HTERT RPE-1 (cell line): Measurements from ENCODE around the gene MCM8.

Experiments
- in situ Hi-C: fragments of 300-500 bp; cut with MboI; formaldehyde crosslinking; loops from 4 replicates; pipeline ENCODE4 v1.14.3; 2020; ENCODE audit warnings: low sequenced_read_pairs

The MCM8 gene

DNA sequence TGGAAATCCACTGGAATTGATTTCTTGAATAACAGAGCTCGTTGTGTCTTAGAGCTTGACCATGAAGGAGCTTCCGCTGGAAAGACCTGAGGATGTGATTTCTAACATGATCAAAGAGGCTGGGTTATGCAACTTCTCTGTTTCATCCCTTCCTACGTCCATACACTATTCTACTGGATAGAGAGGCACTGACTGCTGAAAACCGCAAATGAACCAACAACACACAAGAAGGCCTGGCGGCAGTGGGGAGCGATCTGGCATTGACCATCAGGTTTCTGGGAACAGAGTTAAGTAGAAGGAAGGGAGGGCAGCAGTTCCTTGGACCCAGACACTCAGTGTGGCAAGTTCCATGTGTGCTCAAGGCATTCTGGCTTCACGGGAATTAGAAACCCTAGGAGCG is 90.1 kb downstream of the MCM8 start:
- in situ Hi-C loops, result no loop called here

DNA sequence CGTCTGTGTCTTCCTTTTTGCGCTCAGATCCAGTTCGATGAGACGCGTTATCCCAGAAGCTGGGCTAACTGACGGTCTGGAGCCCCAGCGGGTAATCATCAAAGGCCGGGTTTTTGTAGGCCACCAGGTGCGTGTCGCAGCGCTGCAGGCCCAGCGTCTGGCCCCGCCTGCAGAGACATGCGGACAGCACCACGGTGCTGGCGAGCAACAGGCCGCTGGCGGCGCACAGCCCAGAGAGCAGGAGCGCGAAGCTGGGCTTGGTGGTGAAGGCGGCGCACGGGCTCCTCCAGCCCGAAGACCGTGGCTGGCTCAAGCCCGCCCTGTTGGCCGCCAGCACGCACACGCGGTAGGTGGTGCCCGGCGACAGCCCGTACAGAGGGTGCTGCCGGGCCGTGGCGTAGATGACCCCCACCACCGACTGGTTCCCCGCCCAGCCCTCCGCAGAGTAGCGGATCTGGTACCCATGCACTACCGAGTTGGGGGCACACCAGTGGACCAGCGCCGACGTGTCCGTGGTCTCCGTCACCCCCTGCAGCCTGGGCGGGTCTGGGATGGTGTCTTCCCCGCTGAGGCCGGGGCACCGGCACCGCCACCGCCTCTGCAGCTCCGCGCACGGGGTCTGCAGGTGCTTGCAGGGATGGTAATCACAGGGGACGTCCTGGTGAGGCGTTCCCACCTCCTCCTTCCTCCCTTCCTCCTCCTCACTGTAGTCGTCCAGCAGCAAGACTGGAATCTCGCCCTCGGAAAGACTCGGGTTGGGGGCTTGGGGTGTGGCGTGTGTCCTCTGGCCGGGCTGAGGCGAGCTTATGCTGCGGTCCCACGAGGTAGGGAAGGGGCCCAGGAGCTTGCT is 90.7 kb downstream of the MCM8 start:
- in situ Hi-C loops, result no loop called here

GRCh38 chr20:6041808-6042265 is 91.4 kb downstream of the MCM8 start:
- in situ Hi-C loops, result no loop called here

DNA sequence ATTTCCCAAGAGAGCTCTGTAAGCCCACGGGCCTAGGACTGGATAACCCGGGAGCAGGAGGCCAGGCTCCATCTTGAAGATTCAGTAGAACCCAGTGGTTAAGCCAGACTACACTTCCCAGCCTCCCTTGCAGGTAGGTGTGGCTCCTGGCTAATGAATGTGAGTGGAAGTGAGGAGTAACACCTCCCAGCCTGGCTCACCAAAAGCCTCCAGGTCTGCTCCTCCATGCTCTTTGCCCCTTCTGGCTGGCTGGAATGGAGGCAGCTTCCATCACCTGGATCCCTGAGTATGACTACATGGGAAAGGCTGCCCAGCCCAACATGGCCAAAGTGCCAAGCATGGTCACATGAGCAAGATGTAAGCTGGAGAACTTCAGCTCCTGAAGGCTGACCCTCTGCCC is 93.7 kb downstream of the MCM8 start:
- in situ Hi-C loops, result no loop called here

DNA sequence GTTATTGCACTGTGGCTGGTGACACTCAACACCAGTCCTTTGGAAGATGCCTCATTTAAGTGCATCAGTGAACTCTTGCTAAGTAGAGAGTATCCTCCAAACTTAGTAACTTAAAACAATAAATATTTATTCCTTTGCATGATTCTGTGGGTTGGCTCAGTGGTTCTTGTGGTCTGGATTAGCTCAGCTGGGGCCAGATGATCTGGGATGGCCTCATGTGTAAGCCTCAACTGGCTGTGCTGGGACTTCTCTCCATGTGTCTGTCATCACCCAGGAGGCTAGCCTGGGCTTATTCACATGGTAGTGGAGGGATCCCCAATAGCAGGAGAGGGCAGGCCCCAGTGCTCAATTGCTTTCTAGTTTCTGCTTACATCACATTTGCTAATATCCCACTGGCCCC is 95.1 kb downstream of the MCM8 start:
- in situ Hi-C loops, result no loop called here

DNA sequence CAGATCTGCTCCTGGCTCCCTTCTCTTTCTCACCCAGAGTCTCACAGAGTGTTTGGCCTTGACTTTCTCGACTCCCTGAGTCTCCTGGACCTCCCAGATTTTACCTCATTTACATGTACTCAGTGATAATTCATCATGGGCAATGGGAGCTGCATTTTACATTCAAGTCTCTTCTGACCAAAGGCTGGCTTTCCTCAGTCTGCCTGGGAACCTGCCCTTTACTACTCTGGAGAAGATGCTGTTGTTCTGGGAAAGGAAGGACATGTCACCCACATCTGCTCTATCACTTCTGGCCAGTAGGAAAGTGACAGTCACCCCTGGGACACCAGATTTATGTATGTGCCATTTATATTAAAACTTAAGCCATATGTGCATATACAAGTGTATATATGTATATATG is 96.0 kb downstream of the MCM8 start:
- in situ Hi-C loops, result no loop called here

GRCh38 chr20:6048391-6048790 is 97.9 kb downstream of the MCM8 start:
- in situ Hi-C loops, result no loop called here
